OCI-LY3 (cell line): ENCODE results near the gene BRF1.

ENCODE experiments used
- H2AFZ ChIP-seq: fragments of 200-600, 300-600 bp; shearing (Covaris generic); 2 replicates; pipeline ENCODE4 v1.6.0; 2014; ENCODE audit warnings: antibody characterized with exemption, low read depth, low read length
- H3K27ac ChIP-seq: fragments of 200-600, 300-600 bp; sonication (generic); 2 replicates; pipeline ENCODE4 v1.5.1; 2014; ENCODE audit warnings: mild to moderate bottlenecking, low read length, moderate library complexity, mixed read lengths
- H3K27me3 ChIP-seq: fragments of 200-600, 300-600 bp; sonication (generic); 2 replicates; pipeline ENCODE4 v1.6.1; 2014; ENCODE audit warnings: low read depth, low read length, mixed read lengths
- H3K36me3 ChIP-seq: fragments of 200-600, 300-600 bp; sonication (generic); replicated peaks from 2 replicates; pipeline ENCODE3; 2014; ENCODE audit warnings: low read depth, low read length, mixed read lengths
- H3K4me1 ChIP-seq: fragments of 300-600, 200-600 bp; sonication (generic); 2 replicates; pipeline ENCODE4 v1.6.1; 2014; ENCODE audit warnings: low read length, mixed read lengths
- H3K4me2 ChIP-seq: fragments of 200-600, 300-600 bp; sonication (generic); 2 replicates; pipeline ENCODE4 v1.6.1; 2014; ENCODE audit warnings: low read length, mixed read lengths
- H3K4me3 ChIP-seq: fragments of 300-600, 200-600 bp; sonication (generic); 2 replicates; pipeline ENCODE4 v1.5.1; 2014; ENCODE audit warnings: antibody characterized with exemption, mild to moderate bottlenecking, low read length, moderate library complexity
- H3K79me2 ChIP-seq: fragments of 300-600, 200-600 bp; shearing (Covaris generic); 2 replicates; pipeline ENCODE4 v1.6.1; 2014; ENCODE audit warnings: mild to moderate bottlenecking, low read length, mixed read lengths
- H3K9ac ChIP-seq: fragments of 300-600, 200-600 bp; shearing (Covaris generic); 2 replicates; pipeline ENCODE4 v1.6.0; 2014; ENCODE audit warnings: mild to moderate bottlenecking, low read length, moderate library complexity
- H3K9me3 ChIP-seq: fragments of 200-600, 300-600 bp; shearing (Covaris generic); 2 replicates; pipeline ENCODE4 v1.6.1; 2014; ENCODE audit warnings: low read length, mixed read lengths; ENCODE audit not compliant: insufficient read depth
- H4K20me1 ChIP-seq: fragments of 200-600, 300-600 bp; sonication (generic); 2 replicates; pipeline ENCODE4 v1.6.1; 2016; ENCODE audit warnings: low read length, mixed read lengths; ENCODE audit not compliant: insufficient read depth
- EZH2phosphoT487 ChIP-seq: fragments of 200-600 bp; shearing (Covaris generic); IDR thresholded peaks from 2 replicates; pipeline ENCODE4 v1.6.1; 2018; ENCODE audit warnings: antibody characterized with exemption, mixed run types, low read depth
- TF ChIP-seq, protein P1 (sequence below): fragments of 200-600, 300-600 bp; sonication (generic); IDR thresholded peaks from 2 replicates; pipeline ENCODE4 v1.5.1; 2014; ENCODE audit warnings: antibody characterized with exemption, low read length, low read depth

Gene BRF1

DNA sequence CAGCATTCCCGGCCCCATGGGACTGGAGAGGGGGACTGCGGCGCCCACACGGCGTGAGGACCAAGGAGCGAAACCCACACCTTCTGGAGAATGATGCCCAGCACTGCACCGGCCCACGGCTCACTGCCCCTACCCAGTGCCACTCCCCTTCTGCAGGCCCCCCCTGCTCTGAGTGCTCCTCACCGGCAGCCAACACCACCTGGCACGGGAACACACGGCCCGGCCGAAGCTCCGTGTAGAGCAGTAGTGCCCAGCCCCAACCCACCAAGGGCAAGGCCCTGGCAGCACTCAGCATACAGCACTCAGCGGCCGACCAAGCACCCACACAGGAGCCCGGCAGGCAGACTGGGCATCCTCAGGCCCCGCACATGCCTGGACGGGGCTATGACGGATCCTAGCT is 39.0 kb downstream of the BRF1 start:
- H3K79me2 ChIP-seq: no peaks in the 10 kb centered on the region
- no peak overlapping the region for H3K4me2 ChIP-seq
- H3K4me1 ChIP-seq: no peaks in the 10 kb centered on the region
- TF ChIP-seq, protein P1, sequence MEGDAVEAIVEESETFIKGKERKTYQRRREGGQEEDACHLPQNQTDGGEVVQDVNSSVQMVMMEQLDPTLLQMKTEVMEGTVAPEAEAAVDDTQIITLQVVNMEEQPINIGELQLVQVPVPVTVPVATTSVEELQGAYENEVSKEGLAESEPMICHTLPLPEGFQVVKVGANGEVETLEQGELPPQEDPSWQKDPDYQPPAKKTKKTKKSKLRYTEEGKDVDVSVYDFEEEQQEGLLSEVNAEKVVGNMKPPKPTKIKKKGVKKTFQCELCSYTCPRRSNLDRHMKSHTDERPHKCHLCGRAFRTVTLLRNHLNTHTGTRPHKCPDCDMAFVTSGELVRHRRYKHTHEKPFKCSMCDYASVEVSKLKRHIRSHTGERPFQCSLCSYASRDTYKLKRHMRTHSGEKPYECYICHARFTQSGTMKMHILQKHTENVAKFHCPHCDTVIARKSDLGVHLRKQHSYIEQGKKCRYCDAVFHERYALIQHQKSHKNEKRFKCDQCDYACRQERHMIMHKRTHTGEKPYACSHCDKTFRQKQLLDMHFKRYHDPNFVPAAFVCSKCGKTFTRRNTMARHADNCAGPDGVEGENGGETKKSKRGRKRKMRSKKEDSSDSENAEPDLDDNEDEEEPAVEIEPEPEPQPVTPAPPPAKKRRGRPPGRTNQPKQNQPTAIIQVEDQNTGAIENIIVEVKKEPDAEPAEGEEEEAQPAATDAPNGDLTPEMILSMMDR: no peak
- TF ChIP-seq EZH2phosphoT487: no peak
- H3K36me3 ChIP-seq: peaks cover 2% of the 10 kb centered on the region
- no peak overlapping the region for H3K4me3 ChIP-seq
- no peak overlapping the region for H3K27ac ChIP-seq
- H2AFZ ChIP-seq: no peak overlapping the region
- no peaks in the 10 kb centered on the region for H4K20me1 ChIP-seq
- no peak overlapping the region for H3K9ac ChIP-seq
- H3K27me3 ChIP-seq: no peaks in the 10 kb centered on the region
- no peaks in the 10 kb centered on the region for H3K9me3 ChIP-seq

DNA sequence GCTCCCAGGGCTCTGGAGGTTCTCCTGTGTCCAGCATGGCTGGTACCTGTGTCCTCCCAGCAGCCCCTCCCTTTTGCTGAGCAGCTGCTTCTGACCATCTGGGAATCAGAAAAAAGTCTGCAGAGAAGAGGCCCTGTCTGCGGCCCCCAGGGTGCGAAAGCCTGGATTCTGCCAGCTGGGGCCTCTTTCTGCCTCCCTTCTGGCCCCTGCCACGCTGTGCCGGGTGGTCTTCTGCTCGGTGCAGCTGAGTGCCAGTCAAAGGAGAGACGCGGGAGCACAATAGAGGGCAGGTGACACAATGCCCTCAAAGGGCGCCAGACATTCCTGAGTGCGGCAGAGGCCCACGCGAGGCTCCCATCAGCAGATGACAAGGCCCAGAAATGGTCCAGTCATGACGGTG is 39.8 kb downstream of the BRF1 start:
- H3K9me3 ChIP-seq: no peaks in the 10 kb centered on the region
- H3K36me3 ChIP-seq: peaks cover 2% of the 10 kb centered on the region
- no peak overlapping the region for H3K4me2 ChIP-seq
- no peak overlapping the region for H3K4me3 ChIP-seq
- no peaks in the 10 kb centered on the region for H3K4me1 ChIP-seq
- no peak overlapping the region for H2AFZ ChIP-seq
- H4K20me1 ChIP-seq: no peaks in the 10 kb centered on the region
- H3K27ac ChIP-seq: no peak overlapping the region
- no peaks in the 10 kb centered on the region for H3K27me3 ChIP-seq
- TF ChIP-seq, protein P1: no peak
- no peak for TF ChIP-seq EZH2phosphoT487
- H3K9ac ChIP-seq: no peak overlapping the region
- H3K79me2 ChIP-seq: no peaks in the 10 kb centered on the region

DNA sequence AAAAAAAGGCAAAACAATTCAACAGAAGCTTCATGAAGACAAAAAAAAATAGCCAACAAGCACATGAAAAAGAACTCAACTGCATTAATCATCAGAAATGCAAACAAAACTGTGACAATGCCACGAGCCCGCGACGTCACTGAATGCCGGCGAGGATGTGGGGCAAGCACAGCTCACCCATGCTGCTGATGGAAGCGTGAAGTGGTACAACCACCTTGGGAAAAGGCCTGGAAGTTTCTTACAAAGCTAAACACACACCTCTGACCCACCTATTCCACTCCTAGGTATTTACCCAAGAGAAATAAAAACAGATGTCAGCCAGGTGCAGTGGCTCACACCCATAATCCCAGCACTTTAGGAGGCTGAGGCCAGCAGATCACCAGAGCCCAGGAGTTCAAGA is 42.0 kb downstream of the BRF1 start:
- Histone ChIP-seq H3K4me2 (no peak overlapping the region), H3K27ac (no peak overlapping the region), H3K9me3 (no peaks in the 10 kb centered on the region), H3K79me2 (no peaks in the 10 kb centered on the region), H3K4me1 (no peaks in the 10 kb centered on the region), H3K27me3 (no peaks in the 10 kb centered on the region), H2AFZ (no peak overlapping the region), H3K36me3 (peaks cover 2% of the 10 kb centered on the region), H3K9ac (no peak overlapping the region), H4K20me1 (no peaks in the 10 kb centered on the region; the same call in 1 of the 2 replicates), H3K4me3 (no peak overlapping the region)
- TF ChIP-seq EZH2phosphoT487: no peak
- TF ChIP-seq, protein P1: no peak

DNA sequence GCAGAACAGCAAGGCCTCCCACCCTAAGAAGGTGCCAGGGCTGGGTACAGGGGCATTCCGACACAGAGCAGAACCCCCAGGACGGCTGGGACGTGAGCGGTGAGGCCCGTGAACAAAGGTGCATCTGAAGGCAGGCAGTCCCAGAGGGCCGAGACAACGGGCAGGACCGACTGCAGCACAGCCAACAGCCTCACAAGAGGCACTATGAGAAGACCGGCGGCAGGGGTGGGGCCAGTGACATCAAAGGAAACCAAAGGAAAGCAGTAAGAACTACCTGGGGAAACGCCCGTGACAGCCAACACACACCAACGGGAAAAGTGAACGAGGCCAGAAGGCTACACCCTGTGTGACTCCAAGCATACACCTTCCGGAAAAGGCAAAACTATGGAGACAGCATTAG is 43.3 kb downstream of the BRF1 start:
- no peak overlapping the region for H3K4me2 ChIP-seq

More for the DNA sequence above, 43.3 kb downstream of the BRF1 start:
- H3K9me3 ChIP-seq: no peaks in the 10 kb centered on the region
- no peaks in the 10 kb centered on the region; the same call in 1 of the 2 replicates for H4K20me1 ChIP-seq
- no peak for TF ChIP-seq EZH2phosphoT487
- TF ChIP-seq, protein P1: no peak
- H3K4me1 ChIP-seq: no peaks in the 10 kb centered on the region
- no peaks in the 10 kb centered on the region for H3K79me2 ChIP-seq
- peaks cover 2% of the 10 kb centered on the region for H3K36me3 ChIP-seq
- H3K27me3 ChIP-seq: no peaks in the 10 kb centered on the region
- H3K4me3 ChIP-seq: no peak overlapping the region
- no peak overlapping the region for H3K27ac ChIP-seq
- H3K9ac ChIP-seq: no peak overlapping the region
- no peak overlapping the region for H2AFZ ChIP-seq
